Activated CD4-positive, alpha-beta T cell treated with anti-CD3 and anti-CD28 coated beads, Interleukin-2, amount 50 U/mL, for 16 hours (primary cell): ENCODE measurements around the gene THSD7A.
"Not testable (repeated sequence)": the region's sequence is repeated elsewhere in the genome, so short reads cannot be mapped to it uniquely, and the experiment has no call there.

ENCODE experiments used
- DNase-seq: peaks from one replicate; pipeline ENCODE4 v3.0.0-alpha.2; 2020

THSD7A gene

DNA sequence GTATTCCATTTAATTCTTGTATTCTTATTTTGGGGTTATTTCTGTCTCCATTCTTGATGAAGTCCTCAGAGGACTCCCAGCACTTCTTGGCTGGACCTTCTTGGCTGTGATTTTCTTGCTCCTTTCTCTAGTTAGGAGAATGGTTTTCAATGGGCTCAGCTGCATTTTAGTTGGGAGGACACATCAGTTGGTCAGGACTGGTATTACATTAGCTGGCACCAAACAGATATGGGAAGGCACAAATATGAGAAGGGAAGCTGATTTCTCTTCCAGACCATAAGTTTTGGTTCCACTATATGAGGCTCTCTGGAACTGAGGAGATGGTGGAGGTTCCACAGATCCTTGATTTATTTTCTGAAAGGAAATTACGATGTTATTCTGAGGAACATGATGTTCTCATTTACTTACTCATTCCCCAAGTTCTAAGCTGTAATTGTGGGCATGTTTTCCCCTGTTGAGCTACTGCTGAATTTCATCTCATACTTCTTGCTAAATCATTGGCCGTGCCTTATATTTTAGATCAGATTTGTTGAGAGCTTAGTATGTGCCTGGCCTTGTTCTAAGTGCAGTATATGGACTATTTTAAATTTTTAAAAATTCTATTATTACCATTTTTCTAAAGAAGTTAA lies 261.0 kb downstream of the THSD7A start:
- no peak for DNase-seq

DNA sequence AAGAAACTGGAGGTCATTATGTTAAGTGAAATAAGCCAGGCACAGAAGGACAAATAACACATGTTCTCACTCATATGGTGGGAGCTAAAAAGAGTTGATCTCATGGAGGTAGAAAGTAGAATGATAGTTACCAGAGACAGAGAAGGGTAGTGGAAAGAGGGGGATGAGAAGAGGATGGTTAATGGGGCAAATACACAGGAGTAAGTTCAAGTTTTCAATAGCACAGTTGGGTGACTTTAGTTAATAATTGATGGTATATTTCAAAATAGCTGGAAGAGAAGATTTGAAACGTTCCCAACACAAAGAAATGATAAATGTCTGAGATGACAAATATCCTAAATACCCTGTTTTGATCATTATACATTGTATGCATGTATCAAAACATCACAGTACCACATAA lies 261.8 kb downstream of the THSD7A start:
- DNase-seq = no peak

DNA sequence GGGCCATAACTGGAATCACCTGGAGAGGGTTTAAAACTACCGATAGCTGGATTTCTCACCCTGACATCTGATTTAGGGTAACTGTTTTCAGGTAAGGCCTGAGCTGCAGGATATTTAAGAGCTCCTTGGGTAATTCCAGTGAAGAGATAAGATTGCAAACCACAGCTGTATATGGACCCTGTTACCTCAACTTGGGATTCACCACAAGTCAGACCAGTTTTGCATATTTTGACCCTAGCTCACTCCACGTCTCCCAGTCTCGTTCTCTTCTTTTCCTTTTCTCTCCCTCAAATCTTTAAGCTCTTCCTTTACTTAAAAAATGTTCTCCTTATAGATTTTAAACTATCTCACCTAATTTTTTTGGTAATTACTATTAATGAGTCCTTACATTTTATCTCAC lies 264.4 kb downstream of the THSD7A start:
- no peak for DNase-seq

DNA sequence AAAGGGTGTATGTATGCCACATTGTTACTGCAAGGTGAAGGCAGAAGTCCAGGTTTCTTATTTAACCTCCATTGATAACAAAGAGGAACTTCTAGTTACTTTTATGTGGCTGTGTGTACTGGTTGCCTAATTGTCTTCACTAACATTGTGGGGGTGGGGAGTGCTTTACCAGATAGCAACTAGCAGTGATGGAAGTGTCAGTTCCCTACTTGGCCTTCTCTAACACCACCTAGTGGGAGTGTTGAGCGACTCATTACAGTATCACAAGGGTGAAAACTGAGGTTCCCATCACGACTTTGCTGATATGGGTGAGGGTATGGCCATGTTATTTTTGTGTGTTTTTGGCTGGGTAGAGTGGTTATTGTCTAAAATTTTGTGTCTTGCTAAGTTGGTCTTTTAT lies 274.4 kb downstream of the THSD7A start:
- DNase-seq = peak; percentile 12

DNA sequence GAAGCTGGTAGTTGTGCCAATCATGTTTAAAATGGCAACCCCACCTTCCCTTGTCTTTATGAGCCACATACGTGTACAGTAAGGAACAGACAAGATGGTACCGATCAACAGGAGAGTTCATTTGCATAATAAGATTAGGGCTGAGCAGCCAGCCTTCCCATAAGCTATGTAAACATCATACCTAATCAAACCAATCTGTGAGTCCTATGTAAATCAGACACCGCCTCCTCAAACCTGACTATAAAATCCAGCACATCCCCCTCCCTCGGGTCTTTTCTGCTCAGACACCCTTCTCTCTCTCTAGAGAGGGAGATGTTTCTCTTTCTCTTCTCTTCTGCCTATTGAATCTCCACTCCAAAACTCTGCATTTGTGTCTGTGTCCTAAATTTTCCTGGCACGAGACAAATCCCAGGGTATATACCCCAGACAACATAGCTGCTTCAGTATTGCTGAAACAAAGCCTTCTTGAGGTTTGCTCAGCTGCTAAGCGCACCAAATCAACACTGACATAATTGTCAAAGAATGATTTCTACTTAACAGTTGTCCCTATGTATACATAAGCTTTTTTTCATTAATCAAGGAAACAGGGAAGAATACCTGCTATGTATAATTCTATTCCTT lies 279.2 kb downstream of the THSD7A start:
- no peak for DNase-seq

DNA sequence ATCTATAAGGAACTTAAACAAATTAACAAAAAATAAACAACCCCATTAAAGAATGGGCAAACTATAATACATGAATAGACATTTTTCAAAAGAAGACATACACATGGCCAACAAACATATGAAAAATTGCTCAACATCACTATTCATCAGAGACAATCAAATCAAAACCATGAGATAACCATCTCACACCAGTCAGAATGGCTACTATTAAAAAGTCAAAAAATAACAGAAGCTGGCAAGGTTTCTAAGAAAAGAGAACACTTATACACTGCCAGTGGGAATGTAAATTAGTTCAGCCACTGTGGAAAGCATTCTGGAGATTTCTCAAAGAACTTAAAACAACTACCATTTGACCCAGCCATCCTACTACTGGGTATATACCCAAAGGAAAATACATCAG lies 280.5 kb downstream of the THSD7A start:
- DNase-seq = no peak

DNA sequence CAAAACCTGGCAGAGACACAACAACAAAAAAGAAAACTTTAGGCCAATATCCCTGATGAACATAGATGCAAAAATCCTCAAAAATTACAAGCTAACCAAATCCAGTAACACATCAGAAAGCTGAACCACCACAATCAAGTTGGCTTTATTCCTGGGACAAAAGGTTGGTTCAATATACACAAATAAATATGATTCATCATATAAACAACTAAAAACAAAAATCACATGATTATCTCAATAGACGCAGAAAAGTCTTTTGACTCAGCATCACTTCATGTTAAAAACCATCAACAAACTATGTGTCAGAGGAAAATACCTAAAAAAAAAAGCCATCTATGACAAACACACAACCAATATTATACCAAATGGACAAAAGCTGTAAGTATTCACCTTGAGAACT lies 283.5 kb downstream of the THSD7A start:
- no peak for DNase-seq

DNA sequence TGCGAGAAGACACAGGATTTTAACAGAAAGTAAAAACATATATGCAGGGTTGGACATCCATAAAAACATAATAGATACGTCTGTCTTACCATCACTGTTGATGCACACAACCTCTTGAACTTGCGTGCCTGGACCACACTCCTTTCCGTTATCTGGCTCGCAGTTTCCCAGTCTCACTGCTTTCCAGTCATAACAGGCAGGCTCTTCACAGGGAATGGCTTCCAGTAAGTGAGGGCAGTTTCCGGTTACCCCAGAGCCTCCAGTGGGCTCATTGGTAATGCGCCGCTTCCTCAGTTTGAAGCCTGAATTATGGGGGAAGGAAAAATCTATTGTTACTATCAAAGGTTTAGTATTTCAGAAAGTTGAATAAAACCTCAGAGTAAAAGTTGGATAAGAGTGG lies 290.7 kb downstream of the THSD7A start:
- no peak for DNase-seq

DNA sequence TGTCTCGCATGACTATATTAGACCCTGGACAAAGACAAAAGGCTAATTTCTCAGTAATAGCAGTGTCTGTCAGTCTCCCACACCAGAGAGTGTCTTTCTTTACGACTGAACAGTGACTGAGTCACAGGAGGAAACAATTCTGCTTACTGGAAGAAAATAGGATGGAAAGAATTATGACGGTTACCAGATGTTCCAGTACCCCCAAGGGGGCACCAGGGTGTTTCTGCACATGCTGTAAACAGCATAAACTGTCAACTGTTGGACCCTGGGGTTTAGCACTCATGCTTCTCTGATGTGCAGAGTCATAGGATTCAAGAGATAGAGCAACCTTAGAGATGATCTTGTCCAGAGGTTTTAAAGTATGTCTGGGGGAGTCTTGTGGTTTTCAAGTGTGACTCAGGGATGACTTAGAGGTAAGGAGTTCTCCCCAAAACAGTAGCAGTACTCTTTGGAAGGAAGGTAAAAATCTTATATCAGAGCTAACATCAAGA lies 291.7 kb downstream of the THSD7A start:
- no peak for DNase-seq

DNA sequence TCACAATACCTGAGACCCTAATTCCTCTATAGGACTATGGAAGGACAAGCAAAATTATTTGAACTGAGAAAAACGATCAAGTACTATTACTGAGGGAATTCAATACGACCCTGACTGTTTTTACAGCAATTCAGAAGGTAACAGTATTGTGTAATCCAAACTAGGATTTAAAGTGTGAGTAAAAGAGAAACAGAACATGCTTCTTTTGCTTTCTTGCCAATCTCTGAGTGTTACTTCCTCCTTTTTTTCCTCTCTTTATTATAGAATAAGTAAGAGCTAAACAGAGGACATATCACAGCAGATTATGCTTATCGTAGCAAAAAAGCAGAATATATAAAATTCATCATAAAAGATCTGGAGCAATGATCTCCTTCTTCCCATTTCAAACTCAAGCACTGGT lies 292.1 kb downstream of the THSD7A start:
- no peak for DNase-seq

DNA sequence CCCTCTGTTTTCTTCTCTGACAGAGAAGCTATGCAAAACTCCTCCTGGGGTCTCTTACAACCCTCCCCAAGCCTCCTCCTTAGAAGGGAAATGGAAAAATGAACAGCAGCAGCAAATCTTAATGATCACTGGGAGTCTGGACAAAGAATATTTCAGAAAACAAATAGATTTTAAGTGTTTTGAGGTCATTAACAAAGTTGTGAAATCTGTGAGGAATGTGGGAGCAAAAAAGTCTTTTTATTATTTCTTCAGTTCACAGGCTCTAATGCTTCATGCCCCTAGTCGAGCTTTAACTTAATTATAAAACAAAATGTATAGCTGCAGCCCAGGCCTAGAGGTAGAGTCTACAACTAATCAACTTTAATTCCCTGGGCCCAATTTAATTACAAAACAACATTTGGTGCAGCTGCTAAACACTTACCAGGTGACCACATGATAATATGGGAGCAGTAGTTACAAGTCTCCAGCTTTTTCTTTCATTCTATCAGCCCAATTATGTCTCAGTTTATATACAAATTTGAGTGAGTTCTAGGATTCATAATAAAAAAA lies 293.2 kb downstream of the THSD7A start:
- no peak for DNase-seq

DNA sequence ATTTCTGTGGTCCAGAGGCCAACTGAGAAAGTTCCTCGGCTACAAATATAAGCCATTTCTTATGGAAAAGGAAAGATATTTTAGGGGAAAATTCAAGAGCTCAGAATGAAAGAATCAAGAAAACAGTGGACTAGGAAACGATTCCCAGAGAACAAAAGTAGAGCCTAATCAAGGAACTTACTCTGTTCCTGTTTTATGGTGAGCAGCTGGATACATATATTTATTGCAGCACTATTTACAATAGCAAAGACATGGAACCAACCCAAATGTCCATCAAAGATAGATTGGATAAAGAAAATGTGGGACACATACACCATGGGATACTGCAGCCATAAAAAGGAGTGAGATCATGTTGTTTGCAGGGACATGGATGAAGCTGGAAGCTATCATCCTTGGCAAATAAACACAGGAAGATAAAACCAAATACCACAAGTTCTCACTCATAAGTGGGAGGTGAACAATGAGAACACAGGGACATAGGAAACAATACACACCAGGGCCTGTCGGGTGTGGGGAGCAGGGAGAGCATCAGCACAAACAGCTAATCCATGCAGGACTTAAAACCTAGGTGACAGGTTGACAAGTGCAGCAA lies 298.7 kb downstream of the THSD7A start:
- DNase-seq = no peak

DNA sequence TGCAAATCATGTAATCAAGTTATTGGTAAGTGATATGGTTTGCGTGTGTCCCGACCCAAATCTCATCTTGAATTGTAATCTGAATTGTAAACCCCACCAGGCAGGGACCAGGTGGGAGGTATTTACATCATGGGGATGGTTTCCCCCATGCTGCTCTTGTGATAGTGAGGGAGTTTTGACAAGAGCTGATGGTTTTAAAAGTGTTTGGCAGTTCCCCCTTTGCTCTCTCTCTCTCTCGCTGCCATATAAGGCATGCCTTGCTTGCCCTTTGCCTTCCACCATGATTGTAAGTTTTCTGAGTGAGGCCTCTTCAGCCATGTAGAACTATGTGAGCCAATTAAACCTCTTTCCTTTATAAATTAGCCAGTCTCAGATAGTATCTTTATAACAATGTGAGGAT lies 302.6 kb downstream of the THSD7A start:
- DNase-seq = no peak

DNA sequence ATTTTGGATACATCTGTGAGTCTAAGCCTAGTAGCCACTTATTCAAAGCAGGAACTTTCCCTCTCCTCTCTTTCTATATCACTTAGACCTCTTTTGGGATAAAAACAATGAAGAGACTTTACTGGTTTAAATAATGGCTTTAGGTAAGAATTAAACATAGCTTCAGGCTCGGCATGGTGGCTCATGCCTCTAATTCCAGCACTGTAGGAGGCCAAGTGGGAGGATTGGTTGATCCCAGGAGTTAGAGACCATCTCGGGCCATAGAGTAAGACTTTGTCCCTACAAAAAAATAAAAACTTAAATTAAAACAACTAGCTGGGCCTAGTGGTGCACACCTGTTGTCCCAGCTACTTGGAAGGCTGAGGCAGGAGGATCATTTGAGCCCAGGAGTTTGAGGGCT lies 304.3 kb downstream of the THSD7A start:
- no peak for DNase-seq

DNA sequence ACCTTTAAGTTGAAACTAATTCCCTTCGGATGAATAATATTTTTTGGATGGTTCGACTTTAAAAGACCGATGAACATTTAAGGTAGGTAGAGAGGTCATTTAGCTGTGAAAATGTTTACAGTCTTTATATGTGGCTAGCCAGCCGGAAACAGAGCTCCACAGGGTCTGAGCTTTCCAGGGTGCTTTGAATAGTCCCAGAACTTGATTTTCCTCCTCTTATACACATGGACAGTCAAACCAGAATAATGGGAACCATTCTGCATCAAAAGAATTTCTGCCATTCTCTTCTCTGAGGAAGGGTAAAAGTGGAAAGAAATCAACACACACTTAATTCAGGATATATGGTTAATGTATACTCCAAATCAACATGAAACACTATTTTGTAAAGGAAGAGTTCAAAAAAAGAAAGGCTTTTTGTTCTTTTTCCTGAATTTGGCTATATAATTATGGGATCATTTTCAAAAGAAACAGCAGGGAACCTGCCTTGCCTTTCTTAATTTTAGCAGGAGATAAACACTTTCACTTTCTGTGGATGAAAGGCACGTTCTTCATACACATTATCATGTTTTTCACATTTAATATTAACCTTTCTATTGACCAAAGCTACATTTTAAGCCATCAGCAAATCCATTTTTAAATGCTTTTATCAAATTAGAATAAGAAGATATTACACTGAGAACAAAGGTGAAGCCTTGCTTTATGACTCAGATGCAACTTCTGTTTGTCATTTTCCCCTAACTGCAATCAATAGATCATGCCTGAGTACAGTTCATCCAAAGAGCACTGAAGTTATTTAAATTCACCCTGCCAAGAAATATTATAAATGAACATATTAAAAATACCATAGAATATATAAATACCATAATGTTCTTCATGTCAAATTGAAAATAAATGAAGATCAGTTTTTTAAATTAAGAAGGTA lies 307.3 kb downstream of the THSD7A start:
- no peak for DNase-seq

DNA sequence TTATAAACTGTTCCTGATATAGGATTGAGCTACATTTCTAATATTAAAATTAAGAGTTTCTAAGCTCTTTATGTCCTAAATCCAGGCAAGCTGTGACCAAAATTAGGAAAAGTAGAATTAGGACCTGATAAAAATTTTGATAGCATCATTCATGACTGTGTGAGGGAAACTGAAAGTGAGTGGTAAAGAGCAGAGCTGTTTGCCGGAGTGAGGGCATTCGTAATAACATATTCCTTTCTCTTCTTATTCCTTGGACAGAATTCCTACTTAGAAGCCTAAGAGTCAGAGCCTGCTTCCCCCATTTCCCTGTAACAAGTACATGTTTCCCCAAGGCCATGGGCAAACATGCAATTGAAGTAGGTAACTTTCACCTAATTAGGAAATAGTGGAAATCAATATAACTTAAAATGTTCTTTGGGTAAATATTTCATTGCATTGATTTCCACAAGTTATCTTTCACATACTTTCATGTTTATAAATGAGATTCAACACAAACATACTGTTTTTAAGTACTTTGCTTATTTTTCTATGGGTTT lies 310.0 kb downstream of the THSD7A start:
- not testable (repeated sequence) for DNase-seq

DNA sequence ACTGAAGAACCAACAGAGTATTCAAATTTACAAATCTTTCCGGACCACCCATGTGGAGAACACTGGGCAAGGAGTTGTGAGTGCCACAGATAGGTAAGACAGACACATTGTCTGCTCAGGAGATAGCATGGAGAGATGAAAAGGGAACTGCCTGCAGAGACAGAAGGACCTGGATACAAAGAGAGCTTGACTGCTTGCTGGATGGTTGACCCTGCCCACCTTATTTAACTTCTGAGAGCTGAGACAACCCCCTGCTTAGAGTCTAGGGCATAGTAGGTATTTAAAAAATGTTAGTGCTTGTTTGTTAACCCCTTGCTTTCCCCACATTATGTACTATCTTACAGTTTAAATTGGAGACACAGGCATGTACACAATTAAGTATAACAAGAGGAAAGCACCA lies 314.1 kb downstream of the THSD7A start:
- no peak for DNase-seq

DNA sequence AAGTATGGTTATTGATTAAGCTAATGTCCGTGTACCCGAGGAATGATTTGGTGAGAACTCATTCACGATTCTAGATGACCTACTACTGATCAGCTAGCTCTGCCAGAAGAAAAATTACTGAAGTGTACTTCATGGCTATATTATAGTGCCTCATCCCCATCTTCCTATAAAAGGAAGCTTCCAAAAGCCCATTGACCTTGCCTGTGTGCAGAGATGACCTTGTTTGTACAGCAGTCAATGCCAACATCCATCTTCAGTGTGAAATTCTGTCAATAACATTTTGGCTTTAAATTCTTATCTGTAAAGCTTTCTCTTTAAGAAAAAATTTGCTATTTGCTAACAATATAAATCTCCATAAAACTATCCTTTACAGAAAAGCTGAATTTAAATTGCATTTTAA lies 315.7 kb downstream of the THSD7A start:
- DNase-seq = no peak

DNA sequence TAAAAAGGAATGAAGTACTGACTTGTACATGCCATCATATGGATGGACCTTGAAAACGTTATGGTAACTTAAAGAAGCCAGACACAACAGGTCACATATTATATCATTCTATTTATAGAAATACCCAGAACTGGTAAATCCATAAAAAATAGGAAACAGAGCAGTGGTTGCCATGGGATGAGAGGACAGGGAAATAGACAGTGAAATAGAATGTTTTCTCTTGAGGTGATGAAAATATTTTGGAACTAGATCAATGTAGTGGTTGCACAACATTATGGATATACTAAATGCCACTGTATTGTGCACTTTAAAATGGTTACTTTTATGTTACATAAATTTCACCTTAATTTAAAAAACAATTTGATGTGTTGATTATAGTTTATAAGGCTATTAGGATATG lies 318.5 kb downstream of the THSD7A start:
- DNase-seq = no peak

DNA sequence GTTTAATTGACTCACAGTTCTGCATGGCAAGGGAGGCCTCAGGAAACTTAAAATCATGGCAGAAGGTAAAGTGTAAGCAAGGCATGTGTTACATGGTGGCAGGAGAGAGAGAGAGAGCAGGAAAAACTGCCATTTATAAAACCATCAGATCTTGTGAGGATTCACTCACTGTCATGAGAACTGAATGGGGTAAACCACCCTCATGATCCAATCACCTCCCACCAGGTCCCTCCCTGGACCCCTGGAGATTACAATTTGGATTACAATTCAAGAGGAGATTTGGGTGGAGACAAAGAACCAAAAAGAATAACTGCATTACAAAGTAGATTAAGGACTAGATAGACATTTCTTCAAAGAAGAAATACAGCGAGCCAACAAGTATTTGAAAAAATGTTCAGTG lies 324.1 kb downstream of the THSD7A start:
- DNase-seq = no peak

DNA sequence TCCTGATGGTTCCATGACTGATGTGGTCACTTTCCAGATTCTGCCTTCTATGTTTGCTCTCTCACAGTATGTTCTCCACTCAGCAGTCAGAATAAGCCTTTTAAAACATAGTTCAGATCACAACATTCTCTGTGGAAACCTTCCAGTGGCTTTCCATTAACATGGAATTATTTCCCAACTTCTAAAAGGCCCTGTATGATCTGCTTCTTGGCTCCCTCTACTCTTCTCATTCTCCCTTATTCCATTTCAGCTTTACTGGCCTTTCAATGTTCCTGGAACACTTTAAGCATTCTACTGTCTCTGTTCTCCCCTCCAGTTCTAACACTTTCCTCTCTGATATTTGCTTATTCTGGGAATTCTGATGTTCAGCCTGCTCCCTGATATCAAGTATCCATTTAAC lies 325.6 kb downstream of the THSD7A start:
- no peak for DNase-seq

DNA sequence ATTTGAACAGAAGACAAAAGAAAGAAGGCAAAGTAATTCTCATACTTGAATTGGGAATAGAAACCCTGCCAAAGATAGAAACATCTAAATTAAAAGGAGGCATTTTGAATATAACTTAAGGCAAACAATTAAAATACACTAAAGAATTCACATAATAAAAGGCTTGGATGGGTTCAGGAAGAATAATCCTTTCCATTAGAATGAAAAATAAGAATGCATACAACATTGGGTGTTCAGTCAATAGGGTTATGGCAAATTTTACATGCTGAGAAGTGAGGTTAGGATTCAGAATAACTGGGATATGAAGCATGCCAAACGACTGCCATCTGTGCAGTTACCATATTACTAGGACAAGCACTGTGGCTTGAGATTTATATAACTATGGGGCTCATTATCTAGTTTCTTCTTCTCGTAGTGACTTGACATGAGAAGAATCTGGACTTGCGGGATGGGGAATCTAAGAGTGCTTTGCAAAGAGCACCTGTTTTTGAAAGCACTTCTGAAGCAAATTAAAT lies 326.5 kb downstream of the THSD7A start:
- DNase-seq = no peak

DNA sequence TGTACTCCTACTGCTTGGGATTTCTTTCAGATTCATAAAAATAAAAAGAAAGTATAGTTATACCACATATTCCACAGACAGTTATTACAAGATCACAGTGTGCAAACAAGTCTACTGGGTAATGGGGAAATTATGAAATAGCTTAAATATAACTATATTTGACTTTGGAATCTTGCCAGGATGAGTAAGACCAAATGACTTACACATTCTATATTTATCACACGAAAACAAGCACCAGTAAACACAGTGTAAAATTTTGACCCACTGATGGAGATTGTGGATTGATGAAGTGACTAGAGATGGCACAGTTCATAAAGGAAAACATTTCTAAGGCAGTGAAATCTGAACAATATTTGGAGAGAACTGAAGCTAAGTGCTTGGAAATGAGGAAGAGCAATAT lies 339.7 kb downstream of the THSD7A start:
- no peak for DNase-seq
